SIG-M5 treated with dmso at 0.1 percent for 504 hours (cell line): ENCODE measurements around the gene PP2D1.
"Not testable (repeated sequence)": the region's sequence is repeated elsewhere in the genome, so short reads cannot be mapped to it uniquely, and the experiment has no call there.

Experiments
- DNase-seq: peaks from one replicate; lab custom pipeline; 2025; ENCODE audit not compliant: unreplicated experiment; lab: John Stamatoyannopoulos, UW

Gene PP2D1

DNA sequence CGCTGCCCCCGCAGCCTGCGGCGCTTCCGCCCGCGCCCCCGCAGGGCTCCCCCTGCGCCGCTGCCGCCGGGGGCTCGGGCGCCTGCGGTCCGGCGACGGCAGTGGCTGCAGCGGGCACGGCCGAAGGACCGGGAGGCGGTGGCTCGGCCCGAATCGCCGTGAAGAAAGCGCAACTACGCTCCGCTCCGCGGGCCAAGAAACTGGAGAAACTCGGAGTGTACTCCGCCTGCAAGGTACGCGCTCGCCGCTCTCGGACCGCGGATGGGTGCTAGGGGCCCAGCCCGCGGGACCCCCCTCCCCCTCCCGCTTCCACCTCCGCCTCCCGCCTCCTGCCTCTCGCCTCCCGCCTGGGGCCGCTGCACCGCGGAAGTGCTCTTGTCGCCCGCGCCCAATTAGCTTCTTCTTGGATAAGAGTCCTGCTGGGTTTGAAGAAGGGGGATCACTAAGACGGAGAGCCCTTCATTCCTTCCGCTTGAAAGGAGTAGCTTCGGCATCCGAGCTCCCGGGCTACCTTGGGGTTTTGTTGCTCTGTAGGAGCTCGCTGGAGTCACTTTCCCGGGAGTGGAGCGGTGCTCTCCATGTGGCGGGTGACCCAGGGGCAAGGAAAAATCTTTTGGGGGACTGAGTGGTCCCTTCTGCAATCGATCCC, 28.6 kb upstream of the PP2D1 start:
- peak; percentile 82 for DNase-seq

- DNase-seq = peak; percentile 86
Measured at GRCh38 chr3:20039765-20040547, 27.9 kb upstream of the PP2D1 start, which contains the start of gene KAT2B. TSS of gene KAT2B (plus strand) at chr3:20040446. CDS start at chr3:20040478, 32 bp downstream.

- no peak for DNase-seq
Measured at GRCh38 chr3:20039466-20039764, 27.4 kb upstream of the PP2D1 start.

DNA sequence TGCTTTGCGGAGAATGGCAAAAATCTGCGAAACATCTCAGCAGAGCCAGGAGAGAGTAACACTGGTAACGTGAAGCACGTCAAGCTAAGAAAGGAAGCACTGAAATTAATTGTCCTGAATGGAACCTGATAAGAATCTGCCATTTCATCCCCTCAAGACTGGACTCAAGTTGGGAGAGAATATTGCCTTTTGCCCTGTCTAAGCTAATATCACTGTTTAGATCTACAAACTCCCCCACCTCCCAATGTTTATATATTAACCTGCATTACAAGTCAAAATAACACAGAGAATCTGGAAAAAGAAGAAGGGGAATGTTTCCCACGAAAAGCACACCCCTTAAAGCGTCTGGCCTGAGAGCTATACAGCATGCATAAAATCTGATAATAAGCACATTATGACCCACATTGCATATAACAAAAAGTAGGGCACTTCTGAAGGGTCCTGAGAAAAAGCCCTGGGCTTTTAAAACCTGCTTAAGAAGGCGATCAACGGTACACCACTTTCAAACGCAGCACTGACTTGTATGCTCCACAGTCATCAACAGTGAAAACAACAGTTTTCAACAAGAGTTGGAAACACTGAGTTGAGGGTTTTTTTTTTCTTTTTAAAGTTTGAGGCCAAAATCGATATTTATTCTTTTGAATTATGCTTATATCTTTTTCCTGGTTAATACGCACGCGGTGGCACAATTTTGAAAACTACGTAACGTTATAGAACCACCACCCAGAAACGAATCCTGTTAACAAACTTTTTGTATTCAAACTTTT, 26.8 kb upstream of the PP2D1 start:
- DNase-seq = no peak

DNA sequence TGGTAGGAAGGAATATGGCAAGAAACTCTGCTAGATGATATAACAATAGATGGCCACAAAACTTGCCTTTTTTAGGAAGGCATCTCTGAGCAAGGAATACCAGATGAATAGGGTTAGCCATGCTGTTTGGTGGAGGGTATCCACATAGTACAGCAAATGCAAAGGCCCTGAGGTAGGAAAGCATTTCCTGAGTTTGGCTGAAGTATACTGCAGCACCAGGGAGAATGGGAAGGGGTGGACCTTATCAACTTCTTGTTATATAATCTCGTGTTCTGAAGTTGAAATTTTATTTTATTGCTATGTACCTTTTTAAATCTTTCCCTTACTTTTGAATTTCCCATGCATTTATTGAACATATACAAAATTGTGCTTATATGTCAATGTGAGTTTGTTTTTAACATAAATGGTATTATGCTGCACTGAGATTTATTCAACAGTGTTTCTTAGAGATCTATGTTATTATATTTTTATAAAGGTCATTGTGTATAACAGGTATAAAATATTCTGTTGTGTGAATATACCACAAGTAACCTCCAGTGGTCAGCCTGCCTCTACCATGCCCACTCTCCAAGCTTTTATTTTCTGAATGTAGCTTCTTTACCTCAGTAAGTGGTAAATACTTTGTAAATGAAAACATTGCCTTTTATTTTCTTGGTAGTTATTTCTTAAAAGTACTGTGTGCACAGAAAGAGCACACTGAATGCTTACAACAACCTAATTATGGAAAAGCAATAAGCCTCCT, 25.4 kb upstream of the PP2D1 start:
- no peak for DNase-seq

GRCh38 chr3:20035019-20035418, 23.0 kb upstream of the PP2D1 start:
- DNase-seq = no peak

DNA sequence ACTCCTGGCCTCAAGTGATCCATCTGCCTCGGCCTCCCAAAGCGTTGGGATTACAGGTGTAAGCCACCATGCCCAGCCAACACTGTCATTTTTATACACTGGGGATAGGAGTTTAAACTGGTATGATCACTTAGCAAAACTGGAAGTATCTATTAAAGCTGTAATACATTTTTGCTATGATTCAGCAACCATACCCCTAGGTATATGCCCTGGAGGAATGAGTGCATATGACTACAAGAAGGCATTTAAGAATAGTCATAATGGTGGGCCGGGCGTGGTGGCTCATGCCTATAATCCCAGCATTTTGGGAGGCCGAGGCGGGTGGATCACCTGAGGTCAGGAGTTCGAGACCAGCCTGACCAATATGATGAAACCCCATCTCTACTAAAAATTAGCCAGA, 19.9 kb upstream of the PP2D1 start:
- not testable (repeated sequence) for DNase-seq

GRCh38 chr3:20028905-20029331, 16.9 kb upstream of the PP2D1 start:
- DNase-seq = no peak

GRCh38 chr3:20027136-20027535, 15.1 kb upstream of the PP2D1 start:
- DNase-seq = no peak

DNA sequence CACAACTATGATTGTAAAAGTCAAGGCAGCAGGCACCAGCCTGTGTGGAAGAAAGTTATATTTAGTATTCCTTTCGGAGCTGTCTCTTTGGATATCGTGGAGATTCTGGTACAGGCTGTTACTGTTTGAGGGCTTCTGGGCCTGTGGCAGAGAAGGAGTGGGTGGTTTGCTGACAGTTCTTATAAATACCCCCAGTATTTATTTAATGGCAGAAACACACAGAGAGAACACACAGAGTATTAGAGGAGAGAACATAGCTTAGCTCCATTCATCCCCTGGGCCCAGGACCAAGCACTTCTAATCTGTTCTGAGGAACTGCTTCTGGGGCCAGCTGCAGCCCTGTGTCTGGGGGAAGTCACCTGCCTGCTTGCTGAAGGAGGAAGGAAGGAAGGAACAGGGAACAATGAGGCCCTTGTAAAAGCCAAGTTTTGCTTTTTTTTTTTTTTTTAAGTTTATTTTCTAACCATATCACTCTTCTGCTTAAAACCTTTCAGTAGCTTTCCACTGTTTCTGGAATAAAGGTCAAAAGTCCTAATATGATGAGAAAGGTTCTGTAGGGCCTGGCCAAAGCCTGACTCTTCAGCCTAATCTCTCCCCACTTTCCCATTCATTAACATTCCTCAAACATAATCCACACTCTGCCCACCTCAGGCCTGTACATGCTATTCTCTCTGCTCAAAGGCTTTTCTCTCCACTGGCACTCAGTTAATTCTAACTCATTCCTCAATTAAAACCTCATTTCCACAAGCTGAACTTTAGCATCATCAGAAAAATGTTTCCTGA, 11.8 kb upstream of the PP2D1 start:
- peak; percentile 18 for DNase-seq

GRCh38 chr3:20022954-20023622, 11.0 kb upstream of the PP2D1 start:
- no peak for DNase-seq

- not testable (repeated sequence) for DNase-seq
Measured at GRCh38 chr3:20016076-20016475, 4.0 kb upstream of the PP2D1 start.

- no peak for DNase-seq
Measured at GRCh38 chr3:20015525-20015924, 3.5 kb upstream of the PP2D1 start.

GRCh38 chr3:20013396-20013795, 1.3 kb upstream of the PP2D1 start:
- DNase-seq = no peak

DNA sequence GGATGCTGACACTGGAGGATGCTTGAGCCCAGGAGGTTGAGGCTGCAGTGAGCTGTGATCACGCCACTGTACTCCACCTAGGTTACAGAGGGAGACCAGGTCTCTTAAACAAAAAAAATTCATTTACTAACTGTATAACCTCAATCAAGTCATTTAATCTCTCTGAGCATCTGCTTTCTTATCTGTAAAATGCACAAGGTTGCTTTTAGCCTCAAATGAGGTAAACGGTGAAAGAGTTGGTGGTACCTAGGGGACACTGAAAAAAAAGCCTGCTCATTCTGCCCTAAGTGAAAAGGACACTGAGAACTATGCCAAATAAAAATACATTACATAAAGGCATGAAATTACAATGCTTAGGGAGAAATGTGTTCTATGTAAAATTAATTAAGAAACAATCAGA, 3.4 kb downstream of the PP2D1 start:
- no peak for DNase-seq

GRCh38 chr3:20007960-20008359, 4.1 kb downstream of the PP2D1 start:
- no peak for DNase-seq

DNA sequence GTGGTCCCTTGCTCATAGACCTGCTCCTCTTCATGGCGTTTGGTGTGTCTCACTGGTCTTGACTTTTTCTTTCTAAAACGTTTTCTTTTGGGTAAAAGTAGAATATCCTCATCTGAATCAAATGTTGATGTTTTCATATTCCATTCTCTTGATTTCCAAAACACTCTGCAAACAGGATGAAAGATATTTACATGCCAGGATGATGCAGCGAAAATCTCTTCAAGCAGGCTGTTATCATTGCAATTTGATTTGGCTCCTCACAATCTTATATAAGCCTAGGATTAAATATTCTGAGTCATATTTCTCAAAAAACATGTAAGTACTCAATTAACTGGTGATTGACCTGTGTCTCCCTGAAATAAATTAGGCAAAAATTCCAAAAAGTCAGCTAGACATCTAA, 10.1 kb downstream of the PP2D1 start:
- no peak for DNase-seq

DNA sequence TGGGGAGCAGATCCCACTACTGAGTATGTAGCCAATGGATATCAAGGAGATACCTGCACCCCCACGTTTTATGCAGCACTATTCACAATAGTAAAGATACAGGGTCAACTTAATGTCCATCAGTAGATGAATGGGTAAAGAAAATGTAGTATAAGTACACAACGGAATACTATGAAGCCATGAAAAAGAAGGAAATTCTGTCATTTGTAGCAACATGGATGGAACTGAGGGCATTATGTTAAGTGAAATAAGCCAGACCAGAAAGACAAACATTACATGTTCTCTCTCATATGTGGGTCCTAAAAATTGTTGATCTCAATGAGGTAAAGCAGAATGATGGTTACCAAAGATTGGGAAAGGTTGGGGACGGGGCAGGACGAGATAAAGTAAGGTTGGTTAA, 14.6 kb downstream of the PP2D1 start:
- no peak for DNase-seq

DNA sequence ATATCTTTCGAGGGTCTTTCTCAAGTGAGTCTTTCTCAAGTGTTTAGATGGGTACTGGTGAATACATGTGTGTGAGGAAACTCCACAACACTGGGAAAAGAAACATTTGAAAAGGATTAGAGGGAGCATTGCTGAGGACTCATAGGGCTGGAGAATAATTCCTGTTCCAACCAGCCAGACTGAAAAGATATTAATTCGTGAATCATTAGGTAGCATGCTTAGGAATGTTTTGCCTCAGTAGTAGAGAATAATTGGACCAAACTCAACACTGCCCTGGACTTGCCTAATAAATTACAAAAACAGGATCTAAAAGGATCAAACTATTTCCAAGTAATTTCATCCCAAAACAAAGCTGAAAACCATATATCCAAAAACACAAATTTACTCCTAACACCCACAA, 17.3 kb downstream of the PP2D1 start:
- DNase-seq = no peak

DNA sequence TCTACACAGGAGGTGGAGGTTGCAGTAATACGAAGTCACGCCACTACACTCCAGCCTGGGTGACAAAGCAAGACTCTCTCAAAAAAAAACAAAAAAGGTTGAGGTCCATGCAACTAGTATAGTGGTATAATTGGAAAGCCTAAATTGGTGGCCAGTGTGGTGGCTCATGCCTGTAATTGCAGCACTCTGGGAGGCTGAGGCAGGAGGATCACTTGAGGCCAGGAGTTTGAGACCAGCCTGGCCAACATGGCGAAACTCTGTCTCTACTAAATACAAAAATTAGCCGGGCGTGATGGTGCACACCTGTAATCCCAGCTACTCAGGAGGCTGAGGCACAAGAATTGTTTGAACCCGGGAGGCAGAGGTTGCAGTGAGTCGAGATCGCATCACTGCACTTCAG, 23.2 kb downstream of the PP2D1 start:
- not testable (repeated sequence) for DNase-seq
